ENCODE data around the gene CRYGD. TPM values are rescaled to one million over a fixed set of nuclear protein-coding genes. Genes with fewer than 3 reads are reported as not detected.
"Not testable (repeated sequence)": the region's sequence is repeated elsewhere in the genome, so short reads cannot be mapped to it uniquely, and the experiment has no call there.

Gene CRYGD
- total RNA-seq, 2 donors from 2014 or later, result not detected

DNA sequence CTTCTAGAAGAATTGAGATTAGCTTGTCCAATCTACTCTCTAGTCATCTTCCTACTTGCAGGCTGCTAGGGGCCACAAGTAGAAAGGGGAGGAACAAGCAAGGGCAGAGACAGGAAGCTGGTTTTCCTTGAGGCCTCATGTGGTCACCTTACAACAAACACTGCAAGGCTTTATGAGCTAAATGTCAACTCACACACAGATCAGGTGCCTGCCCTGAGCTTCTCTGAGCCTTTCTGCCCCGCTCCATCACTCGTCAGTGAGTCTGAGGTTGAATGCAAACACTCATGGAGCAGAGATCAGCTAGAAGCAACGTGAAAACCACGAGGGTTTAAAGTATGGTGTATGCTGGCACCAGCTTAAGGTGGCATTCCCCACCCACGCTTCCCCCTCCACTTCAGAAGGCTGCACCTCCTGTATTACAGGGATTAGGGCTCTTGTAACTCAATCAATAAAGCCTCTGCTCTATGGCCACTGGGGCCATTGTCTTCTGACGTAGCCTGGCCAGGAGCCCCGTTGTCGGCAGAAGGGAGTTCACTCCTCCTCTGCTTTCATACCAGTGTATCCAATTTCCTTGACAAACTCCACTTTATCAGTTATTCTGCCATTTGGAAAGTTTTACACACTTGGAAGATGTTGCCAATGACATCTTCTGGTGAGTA, 10.7 kb upstream of the CRYGD start:
- no peak for ATAC-seq
- DNase-seq, result no peak
- intact Hi-C loops (cut with DNase I), result no loop called here

- no peak for ATAC-seq
- intact Hi-C loops (cut with DNase I), result no loop called here
- no peak for DNase-seq
Observed at GRCh38 chr2:208130712-208131110, 6.4 kb upstream of the CRYGD start.

GRCh38 chr2:208129744-208130711, 5.7 kb upstream of the CRYGD start, which contains the start of gene CRYGC:
Gene CRYGC (minus strand): TSS chr2:208129828. CDS start chr2:208129792, 36 bp downstream.
- ATAC-seq (no peak), DNase-seq (no peak)
- intact Hi-C loops (cut with DNase I), result no loop called here

- ATAC-seq, result no peak
- DNase-seq, result no peak
- intact Hi-C loops (cut with DNase I), result no loop called here
Observed at GRCh38 chr2:208128136-208128535, 3.8 kb upstream of the CRYGD start.

GRCh38 chr2:208127090-208127489, 2.8 kb upstream of the CRYGD start:
- intact Hi-C loops (cut with DNase I), result no loop called here
- no peak for ATAC-seq
- DNase-seq, result no peak

GRCh38 chr2:208125251-208125650, 927 bp upstream of the CRYGD start:
- ATAC-seq, result no peak
- intact Hi-C loops (cut with DNase I), result no loop called here
- DNase-seq, result no peak

DNA sequence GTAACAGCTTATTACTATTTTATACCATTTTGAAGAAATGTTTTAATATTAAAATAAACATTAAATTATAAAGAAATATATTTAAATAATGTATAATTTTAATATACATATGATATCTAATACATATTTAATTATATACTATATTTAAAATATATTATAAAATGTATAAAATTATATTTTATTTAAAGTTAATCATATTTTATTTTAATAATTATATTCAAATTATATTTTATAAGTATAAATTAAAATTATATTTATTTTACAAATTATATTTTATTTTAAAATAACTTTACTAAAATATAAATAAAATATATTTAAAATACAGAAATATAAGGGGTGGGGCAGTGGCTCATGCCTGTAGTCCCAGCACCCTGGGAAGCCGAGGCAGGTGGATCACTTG, 2.1 kb downstream of the CRYGD start:
- intact Hi-C loops (cut with DNase I), result no loop called here
- ATAC-seq (no peak), DNase-seq (no peak)

- DNase-seq, result no peak
- intact Hi-C loops (cut with DNase I), result no loop called here
- no peak for ATAC-seq
Observed at GRCh38 chr2:208118918-208119317, 5.4 kb downstream of the CRYGD start.

DNA sequence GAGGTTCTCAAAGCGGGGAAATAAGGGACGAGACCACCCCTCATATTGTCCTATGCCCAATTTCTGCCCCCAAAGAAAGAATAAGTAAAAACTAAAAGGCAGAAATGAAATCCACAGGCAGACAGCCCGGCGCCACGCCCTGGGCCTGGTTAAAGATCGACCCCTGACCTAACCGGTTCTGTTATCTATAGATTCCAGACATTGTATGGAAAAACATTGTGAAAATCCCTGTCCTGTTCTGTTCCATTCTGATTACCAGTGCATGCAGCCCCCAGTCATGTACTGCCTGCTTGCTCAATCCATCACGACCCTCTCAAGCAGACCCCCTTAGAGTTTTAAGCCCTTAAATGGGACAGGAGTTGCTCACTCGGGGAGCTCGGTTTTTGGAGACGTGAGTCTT, 6.9 kb downstream of the CRYGD start:
- DNase-seq; ATAC-seq; intact Hi-C loops (cut with DNase I): not testable (repeated sequence)

GRCh38 chr2:208112969-208113368, 11.4 kb downstream of the CRYGD start:
- ATAC-seq (no peak), DNase-seq (no peak)
- intact Hi-C loops (cut with DNase I), result no loop called here

GRCh38 chr2:208112273-208112745, 12.0 kb downstream of the CRYGD start:
- DNase-seq; ATAC-seq; intact Hi-C loops (cut with DNase I): not testable (repeated sequence)

- no peak for ATAC-seq
- intact Hi-C loops (cut with DNase I), result loop anchor here in 1 of 2 donors (10.0 kb wide), 1 partner anchor 151 kb away; the partner anchor contains the start of gene IDH1
- no peak for DNase-seq
Observed at GRCh38 chr2:208103616-208104015, 20.7 kb downstream of the CRYGD start.

- ATAC-seq, result peak; percentile 35 to 40
- no peak for DNase-seq
- intact Hi-C loops (cut with DNase I), result loop anchor here in 1 of 2 donors (10.0 kb wide), 1 partner anchor 153 kb away; the partner anchor contains the start of gene IDH1
Observed at GRCh38 chr2:208101716-208102631, 22.4 kb downstream of the CRYGD start.

- intact Hi-C loops (cut with DNase I), result loop anchor here in 1 of 2 donors (10.0 kb wide), 1 partner anchor 155 kb away; the partner anchor contains the start of gene IDH1
- no peak for ATAC-seq
- no peak for DNase-seq
Observed at GRCh38 chr2:208099682-208100470, 24.4 kb downstream of the CRYGD start.

GRCh38 chr2:208098701-208099100, 25.6 kb downstream of the CRYGD start:
- ATAC-seq; intact Hi-C loops (cut with DNase I): not testable (repeated sequence)

GRCh38 chr2:208098267-208098666, 26.1 kb downstream of the CRYGD start:
- ATAC-seq (peak; percentile 44 to 59), DNase-seq (no peak)
- intact Hi-C loops (cut with DNase I), result no loop called here

More at GRCh38 chr2:208098701-208099100, 25.6 kb downstream of the CRYGD start:
- not testable (repeated sequence) for DNase-seq

GRCh38 chr2:208097801-208098200, 26.5 kb downstream of the CRYGD start:
- intact Hi-C loops (cut with DNase I), result no loop called here
- DNase-seq (no peak), ATAC-seq (peak; percentile 72 to 77)

DNA sequence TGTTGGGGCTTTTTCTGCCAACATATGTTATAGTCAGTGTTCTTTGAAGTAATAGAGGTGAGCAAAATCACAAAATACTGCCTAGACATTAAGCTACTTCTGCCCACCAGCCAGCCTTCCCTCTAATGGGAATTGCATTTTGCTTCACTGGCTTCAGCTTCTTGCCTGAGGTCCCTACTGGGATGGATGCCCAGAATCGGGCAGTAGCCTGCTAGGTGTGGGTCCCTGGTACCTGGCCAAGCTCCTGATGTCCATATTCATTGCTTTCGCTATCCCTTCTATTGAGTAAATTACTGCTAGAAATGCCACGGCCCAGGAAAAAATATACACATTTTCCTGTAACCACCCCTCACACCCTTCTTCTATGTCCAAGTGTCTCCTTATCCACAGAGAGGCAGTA, 27.0 kb downstream of the CRYGD start:
- DNase-seq (no peak), ATAC-seq (peak; percentile 21 to 22)

More for the DNA sequence above, 27.0 kb downstream of the CRYGD start:
- intact Hi-C loops (cut with DNase I), result no loop called here
